Measurements from ENCODE around the gene TRIM49B.
"Not testable (repeated sequence)": the region's sequence is repeated elsewhere in the genome, so short reads cannot be mapped to it uniquely, and the experiment has no call there.

TRIM49B gene, protein sequence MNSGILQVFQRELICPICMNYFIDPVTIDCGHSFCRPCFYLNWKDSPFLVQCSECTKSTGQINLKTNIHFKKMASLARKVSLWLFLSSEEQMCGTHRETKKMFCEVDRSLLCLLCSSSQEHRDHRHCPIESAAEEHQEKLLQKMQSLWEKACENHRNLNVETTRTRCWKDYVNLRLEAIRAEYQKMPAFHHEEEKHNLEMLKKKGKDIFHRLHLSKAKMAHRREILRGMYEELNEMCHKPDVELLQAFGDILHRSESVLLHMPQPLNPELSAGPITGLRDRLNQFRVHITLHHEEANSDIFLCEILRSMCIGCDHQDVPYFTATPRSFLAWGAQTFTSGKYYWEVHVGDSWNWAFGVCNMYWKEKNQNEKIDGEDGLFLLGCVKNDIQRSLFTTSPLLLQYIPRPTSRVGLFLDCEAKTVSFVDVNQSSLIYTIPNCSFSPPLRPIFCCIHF

DNA sequence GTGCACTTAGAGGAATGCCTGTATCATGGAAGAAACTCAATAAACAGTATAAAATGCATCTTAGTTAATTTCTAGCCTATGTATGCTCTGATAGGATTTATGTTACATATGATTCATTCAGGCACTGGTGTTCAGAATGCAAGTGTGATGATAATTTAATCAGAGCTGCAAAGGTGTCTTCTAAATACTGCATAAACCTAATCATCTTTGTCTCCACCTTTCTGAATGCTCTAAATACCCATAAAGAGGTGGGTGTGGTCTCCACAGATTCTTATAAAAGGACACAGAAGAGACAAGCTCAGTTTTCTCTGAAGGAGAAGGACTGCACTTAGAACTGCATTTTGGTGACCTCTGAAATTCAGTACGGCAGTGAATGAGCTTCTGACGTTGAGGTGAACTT is at the start of gene TRIM49B:
TRIM49B (plus strand) TSS at position 301 of the 400 bp plus-strand sequence. CDS start 2,777 bp downstream, outside the sequence.
- not testable (repeated sequence) for DNase-seq

DNA sequence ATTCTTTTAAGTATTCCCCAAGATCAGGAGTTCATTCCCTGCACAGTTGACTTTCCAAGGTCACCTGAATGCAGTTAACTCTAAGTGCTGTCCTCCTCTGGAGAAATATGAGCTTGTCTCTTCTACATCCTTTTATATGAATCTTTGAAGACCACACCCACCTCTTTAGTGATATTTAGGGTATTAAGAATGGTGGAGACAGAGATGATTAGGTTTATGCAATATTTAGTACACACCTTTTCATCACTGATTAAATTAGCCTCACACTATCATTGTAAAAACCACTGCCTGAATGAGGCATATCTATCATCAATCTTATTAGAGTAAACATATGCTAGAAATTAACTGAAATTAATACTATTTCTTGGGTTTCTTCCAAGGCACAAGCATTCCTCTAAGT is 44.8 kb upstream of the TRIM49B start, which contains the start of gene TRIM51G:
TRIM51G (minus strand) TSS at position 101 of the 400 bp plus-strand sequence. CDS start 2,190 bp downstream, outside the sequence.
- DNase-seq: not testable (repeated sequence)

DNA sequence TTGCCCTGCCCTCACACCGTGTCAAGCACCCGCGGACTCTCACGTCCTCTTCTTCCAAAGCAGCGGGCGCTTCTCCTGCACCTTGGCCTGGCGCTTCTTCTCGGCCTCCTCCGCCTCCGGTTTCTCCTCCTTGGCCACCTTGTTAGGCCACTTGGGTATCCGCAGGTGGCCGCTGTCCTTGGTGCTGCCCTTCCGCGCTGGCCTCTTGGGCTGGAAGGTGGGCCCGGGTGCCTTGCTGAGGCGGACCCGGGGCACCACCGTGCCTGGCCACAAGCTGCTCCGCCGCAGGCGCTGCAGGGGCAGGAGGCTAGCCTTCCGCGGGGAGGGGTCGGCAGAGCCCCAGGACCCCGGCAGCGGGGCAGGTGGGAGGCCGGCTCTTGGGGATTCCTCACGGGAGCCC is 19.6 kb downstream of the TRIM49B start:
- DNase-seq: not testable (repeated sequence)

DNA sequence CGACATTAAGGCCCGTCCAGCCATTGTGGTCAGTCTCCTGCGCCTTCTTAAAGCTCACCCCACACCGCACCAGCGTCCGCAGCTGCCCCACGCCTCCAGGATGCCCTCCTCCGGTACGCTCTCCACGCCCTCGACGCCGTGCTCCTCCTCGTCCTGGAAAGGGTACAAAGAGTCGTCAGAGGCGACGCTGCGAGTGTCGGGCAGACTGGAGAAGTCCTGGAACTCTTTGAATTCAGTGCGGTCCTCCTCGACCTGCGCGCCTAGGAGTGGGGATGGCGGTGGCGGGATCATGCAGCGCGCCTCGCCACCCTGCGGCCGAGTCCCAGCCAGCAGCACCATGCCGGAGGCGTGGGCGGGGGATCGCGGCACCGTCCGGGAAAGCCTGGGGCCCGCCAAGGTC is 21.2 kb downstream of the TRIM49B start:
- DNase-seq: not testable (repeated sequence)

DNA sequence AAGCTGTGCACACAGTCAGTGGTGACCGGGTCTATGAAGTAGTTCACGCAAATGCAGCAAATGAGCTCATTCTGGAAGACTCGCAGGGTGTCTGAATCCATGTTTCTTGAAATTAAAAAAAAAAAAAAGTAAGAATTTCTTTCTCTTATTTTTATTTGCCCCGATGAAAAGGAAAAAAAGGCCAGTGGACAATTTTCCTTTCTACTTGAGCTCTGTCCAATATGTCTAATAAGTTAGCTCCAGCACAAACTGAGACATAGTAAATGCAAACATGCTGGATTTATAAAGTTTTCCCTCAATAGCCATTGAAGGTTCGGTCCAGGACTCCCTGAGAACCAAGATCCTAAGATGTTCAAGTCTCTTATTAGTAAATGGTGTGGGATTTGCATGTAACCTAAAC is 30.4 kb downstream of the TRIM49B start, which contains the start of gene TRIM64C:
TRIM64C (minus strand) TSS at position 101 of the 400 bp plus-strand sequence; CDS start at position 101, 0 bp downstream.
- DNase-seq: not testable (repeated sequence)

DNA sequence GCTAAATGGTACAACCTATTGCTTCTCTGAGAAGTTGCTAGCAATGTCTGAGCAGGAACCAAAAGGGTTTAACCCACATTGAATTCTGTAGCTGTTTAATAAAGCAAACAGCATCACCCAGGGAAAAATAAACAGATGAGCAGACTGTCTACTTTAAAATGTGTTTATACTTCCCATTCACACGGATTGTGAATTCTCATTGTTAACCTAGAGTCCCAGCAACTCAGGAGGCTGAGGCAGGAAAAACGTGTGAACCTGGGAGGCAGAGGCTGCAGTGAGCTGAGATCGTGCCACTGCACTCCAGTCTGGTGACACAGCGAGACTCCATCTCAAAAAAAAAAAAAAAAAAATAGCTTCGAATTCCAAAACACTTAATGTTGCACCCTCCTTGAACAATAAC is 41.3 kb downstream of the TRIM49B start:
- DNase-seq: not testable (repeated sequence)
